NCI-H1694 treated with DMSO at 0.1 percent for 48 hours (cell line): ENCODE measurements around the gene ADCY10.
"Not testable (repeated sequence)": the region's sequence is repeated elsewhere in the genome, so short reads cannot be mapped to it uniquely, and the experiment has no call there.

Source experiments
- DNase-seq: peaks from one replicate; lab custom pipeline; 2025; lab: John Stamatoyannopoulos, UW

ADCY10 gene

GRCh38 chr1:167881069-167881468 lies 32.9 kb downstream of the ADCY10 start:
- DNase-seq = no peak

- DNase-seq = no peak
These were observed 33.3 kb downstream of the ADCY10 start for GRCh38 chr1:167880580-167881021.

GRCh38 chr1:167879508-167879907 lies 34.4 kb downstream of the ADCY10 start:
- DNase-seq = no peak

DNA sequence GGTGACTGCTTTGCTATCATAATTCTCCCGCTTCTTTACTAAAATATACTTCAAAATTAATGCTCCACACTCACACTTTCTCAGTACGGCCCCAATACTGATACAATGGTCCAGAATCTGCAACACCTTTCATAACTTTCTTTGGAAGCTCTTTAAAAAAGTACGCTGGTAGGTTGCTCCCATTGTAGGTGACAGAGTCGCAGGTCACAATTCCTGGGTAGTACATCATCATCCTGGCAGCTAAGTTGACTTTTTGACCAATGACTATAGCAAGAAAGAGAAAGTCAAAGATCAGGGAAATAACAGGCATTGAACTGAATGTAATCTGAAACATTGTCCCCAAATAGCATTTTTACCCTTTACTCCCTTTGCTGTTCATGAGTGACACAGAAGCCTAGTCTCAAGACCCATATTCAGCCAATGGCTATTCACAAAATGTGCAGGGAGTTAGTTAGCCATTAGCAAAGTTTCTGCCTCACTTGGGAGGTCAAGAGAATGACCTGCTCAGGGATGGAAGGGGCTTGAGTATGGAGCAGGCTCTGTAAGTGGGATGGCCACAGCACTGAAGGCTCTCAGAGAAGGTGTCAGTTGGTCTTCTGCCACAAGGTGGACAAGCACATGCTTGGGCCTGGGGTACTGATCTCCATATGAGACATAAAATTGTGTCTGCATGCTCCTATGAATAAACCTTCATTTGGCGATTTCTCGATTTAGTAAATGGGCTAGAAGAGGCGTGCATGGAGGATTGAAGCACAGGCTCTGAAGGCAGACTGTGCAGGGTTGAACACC lies 35.4 kb downstream of the ADCY10 start:
- no peak for DNase-seq

DNA sequence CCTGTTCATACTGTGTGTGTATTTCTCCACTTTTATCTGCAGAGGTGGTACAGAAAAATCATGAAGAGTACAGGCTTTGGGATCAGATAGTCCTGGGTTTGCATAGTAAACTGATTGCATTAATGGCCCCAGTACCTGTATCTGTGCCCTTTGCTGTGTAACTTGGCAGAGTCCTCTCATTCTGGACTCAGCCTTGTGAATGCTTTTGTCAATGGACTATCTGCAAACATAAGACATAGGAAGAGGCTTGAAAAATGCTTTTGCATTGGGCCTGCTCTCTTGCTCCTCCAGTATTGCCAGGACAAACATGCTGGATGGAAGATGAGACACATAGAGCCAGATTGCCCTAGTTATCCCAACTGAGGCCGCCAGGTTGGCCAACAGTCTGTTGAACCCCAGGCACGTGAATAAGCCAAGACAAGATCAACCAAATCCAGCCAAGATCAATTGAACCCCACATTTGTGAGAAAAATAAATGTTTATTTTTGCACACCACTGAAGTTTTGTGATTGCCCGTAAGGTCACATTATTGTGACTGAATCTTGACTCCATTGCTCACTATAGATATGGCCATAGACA lies 37.2 kb downstream of the ADCY10 start:
- DNase-seq = no peak

DNA sequence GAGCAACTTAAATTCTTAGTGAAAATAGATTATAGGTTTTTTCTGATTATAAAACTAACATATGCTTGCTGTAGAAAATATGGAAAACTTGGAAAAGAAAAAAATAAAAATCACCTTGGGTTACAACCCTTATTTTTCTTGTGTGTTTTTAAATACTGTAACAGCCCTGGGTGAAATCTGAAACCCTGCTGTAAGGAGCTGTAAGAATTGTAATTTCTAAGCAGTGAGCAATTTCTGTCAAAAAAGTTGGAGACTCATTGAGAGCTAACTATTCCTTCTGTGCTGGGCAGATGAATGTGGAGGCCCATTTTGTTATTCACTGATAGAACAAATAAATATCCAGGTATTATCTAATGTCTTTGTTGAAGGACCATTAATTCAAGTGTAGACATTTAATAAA lies 42.6 kb downstream of the ADCY10 start:
- no peak for DNase-seq

- not testable (repeated sequence) for DNase-seq
These were observed 44.6 kb downstream of the ADCY10 start for GRCh38 chr1:167869157-167870001.

DNA sequence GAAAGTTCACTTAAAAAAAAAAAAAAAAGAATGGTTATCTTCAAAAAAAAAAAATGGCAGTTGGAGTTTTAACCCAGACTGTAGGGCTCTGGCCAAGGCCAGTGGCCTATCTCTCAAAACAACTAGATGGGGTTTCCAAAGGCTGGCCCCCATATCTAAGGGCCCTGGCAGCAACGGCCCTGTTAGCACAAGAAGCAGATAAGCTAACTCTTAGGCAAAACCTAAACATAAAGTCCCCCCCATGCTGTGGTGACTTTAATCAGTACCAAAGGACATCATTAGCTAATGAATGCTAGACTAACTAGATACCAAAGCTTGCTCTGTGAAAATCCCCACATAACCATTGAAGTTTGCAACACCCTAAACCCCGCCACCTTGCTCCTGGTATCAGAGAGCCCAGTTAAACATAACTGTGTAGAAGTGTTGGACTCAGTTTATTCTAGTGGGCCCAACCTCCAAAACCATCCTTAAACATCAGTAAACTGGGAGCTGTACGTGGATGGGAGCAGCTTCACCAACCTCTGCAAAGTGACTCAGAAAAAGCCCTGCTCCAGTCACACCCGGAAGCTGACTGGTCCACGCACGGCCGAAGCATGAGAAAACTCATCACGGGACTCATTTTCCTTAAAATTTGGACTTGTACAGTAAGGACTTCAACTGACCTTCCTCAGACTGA lies 47.1 kb downstream of the ADCY10 start:
- not testable (repeated sequence) for DNase-seq

GRCh38 chr1:167866326-167866725 lies 47.6 kb downstream of the ADCY10 start:
- not testable (repeated sequence) for DNase-seq

- not testable (repeated sequence) for DNase-seq
These were observed 48.1 kb downstream of the ADCY10 start for GRCh38 chr1:167865804-167866308.

GRCh38 chr1:167865193-167865592 lies 48.7 kb downstream of the ADCY10 start:
- DNase-seq = not testable (repeated sequence)

DNA sequence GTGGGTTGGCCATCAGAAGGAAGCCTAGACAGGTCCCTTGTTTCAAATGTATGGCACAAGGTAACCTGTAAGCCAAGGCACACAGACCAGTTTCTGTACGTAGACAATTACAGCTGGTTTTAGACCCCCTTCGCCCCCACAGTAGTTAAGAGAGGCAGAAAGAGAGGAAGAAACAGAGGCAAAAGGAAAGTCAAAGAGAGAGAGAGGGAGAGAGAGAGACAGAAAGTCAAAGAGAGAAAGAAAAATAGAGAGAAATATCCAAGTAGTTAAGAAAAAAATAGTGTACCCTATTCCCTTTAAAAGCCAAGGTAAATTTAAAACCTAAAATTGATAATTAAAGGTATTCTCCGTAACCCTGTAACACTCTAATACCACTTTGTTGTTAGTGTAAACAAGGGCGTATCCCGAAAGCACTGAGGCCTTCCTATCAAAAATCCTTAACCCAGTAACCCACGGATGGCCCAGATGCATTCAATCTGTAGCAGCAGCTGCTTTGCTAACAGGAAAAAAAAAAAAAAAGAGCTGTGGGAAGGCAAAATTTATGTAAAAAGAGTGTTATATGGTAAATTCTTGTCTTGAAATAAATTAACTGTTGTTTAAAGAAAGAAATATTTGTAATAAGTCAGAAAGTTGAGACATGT lies 49.4 kb downstream of the ADCY10 start:
- DNase-seq = no peak

DNA sequence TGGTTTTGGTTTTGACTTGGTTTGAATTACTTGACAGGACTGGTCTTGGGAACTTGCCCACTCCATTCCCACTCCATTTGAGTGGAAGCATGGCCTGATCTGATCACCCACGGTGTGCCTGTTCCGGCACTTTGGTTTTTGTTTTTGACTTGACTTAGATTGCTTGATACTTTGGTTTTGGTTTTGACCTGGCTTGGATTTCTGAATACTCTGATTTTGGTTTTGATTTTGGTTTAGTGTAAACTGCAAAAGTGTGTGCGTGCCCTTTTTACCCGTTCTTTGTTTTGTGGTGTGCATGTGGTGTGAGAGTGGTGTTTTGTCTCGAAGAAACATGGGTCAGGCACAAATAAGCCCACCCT lies 50.0 kb downstream of the ADCY10 start:
- DNase-seq = no peak

- DNase-seq = not testable (repeated sequence)
These were observed 50.6 kb downstream of the ADCY10 start for GRCh38 chr1:167863191-167863920.

- DNase-seq = no peak
These were observed 51.4 kb downstream of the ADCY10 start for GRCh38 chr1:167862432-167863076.

GRCh38 chr1:167861664-167862381 lies 52.1 kb downstream of the ADCY10 start:
- DNase-seq = no peak

GRCh38 chr1:167860231-167860923 lies 53.6 kb downstream of the ADCY10 start:
- DNase-seq = no peak

DNA sequence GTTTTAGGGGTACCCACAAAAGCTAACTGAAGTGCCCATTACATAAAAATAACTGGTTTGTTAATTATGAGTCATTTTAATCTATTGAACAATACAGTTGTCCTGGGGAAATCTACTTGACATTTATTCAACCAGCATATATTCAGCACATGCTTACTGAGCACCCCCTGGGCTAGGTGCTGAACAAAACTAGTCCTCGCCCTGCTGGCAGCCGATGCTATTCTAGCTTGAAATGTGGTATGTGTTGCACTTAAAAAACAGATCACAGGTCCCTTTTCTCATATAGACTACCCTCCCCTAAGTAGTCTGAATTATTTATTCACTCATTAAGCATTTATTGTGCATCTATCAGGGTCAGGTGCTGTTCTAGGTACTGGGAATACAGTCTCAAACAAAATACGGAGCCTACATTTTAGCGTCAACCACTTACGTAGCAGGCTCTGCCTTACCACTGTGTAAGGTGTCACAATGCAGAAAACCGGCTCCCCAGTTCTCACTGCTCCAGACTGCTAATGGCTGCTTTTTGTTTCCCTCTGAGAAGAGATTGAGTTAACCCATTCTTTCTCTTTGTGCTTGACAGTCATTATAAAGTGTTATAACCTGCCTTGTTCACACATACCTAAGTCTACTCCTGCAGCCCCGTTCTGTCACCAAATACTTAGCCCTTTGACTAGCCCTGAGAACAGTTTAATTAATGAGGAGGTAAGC lies 57.1 kb downstream of the ADCY10 start:
- no peak for DNase-seq
